HepG2 (cell line): ENCODE data around the gene KLB. TPM values are rescaled to one million over a fixed set of nuclear protein-coding genes. Genes with fewer than 3 reads are reported as not detected.

Experiments
- E2F5 ChIP-seq: sonication (generic); formaldehyde crosslinking; conservative IDR thresholded peaks from 2 replicates; pipeline ENCODE4 v1.4.0; 2020; ENCODE audit warnings: missing genetic modification reagents
- EZH2 ChIP-seq: conservative IDR thresholded peaks from 2 replicates; pipeline ENCODE4 v1.6.1; 2012; ENCODE audit warnings: mild to moderate bottlenecking, low read depth, low read length, moderate library complexity
- IKZF1 ChIP-seq: fragments of 450-650 bp; IDR thresholded peaks from 2 replicates; pipeline ENCODE4 v1.7.1; 2016
- PBX3 ChIP-seq: sonication (generic); formaldehyde crosslinking; IDR thresholded peaks from 2 replicates; pipeline ENCODE4 v1.8.1; 2023; ENCODE audit warnings: missing genetic modification reagents, inconsistent platforms, borderline replicate concordance
- TOPORS ChIP-seq: sonication (generic); formaldehyde crosslinking; IDR thresholded peaks from 2 replicates; pipeline ENCODE4 v1.8.0; 2023; ENCODE audit warnings: mild to moderate bottlenecking, missing genetic modification reagents
- TRIM22 ChIP-seq: fragments of 450-650 bp; IDR thresholded peaks from 2 replicates; pipeline ENCODE4 v1.6.1; 2017
- WIZ ChIP-seq: sonication (generic); formaldehyde crosslinking; IDR thresholded peaks from 2 replicates; pipeline ENCODE4 v1.5.1; 2020; ENCODE audit warnings: mild to moderate bottlenecking, missing genetic modification reagents
- ZFYVE20 ChIP-seq: sonication (generic); formaldehyde crosslinking; IDR thresholded peaks from 2 replicates; pipeline ENCODE4 v1.8.0; 2023; ENCODE audit warnings: low read depth, mild to moderate bottlenecking, moderate library complexity, missing genetic modification reagents, borderline replicate concordance
- ZNF143 ChIP-seq: sonication (generic); formaldehyde crosslinking; IDR thresholded peaks from 2 replicates; pipeline ENCODE4 v1.4.0; 2020; ENCODE audit warnings: missing genetic modification reagents
- ZNF275 ChIP-seq: sonication (generic); formaldehyde crosslinking; IDR thresholded peaks from 2 replicates; pipeline ENCODE4 v1.8.0; 2022; ENCODE audit warnings: missing genetic modification reagents, mild to moderate bottlenecking, inconsistent platforms, borderline replicate concordance
- ZNF343 ChIP-seq: sonication (generic); formaldehyde crosslinking; IDR thresholded peaks from 2 replicates; pipeline ENCODE4 v1.4.0; 2020; ENCODE audit warnings: mild to moderate bottlenecking, missing genetic modification reagents
- ZNF407 ChIP-seq: sonication (generic); formaldehyde crosslinking; IDR thresholded peaks from one replicate; pipeline ENCODE4 v1.5.1; 2020; ENCODE audit warnings: mild to moderate bottlenecking, missing genetic modification reagents; ENCODE audit errors: not compliant biosample characterization
- polyA plus RNA-seq, 8 experiments: library from polyadenylated mRNA; depleted of rRNA in 3 of 8; stranded (reverse) in 7 of 8; unstranded in 1 of 8; fragments of >200 nt; fragmentation: Illumina TruSeq in 4 of 8; extraction: Trizol in 4 of 8; gene quantifications; 2 replicates each; pipeline versions ENCODE4 v1.2.1 to v1.2.3, GENCODE V29; 2011 to 2016; ENCODE audit warnings: low read depth in 4 of 8, missing spikeins in 1 of 8, mixed read lengths in 1 of 8; ENCODE audit not compliant: insufficient read depth in 1 of 8
- total RNA-seq, 5 experiments: library from RNA; depleted of rRNA; stranded (reverse); fragments of >200 nt; fragmentation: Illumina TruSeq; extraction: Trizol; gene quantifications; 2 replicates each; pipeline ENCODE4 v1.2.3, GENCODE V29; 2016; ENCODE audit warnings: low read depth in 1 of 5

The KLB gene
- total and polyA plus RNA-seq, 2 of the 13 experiments (the other 11 are each of a cell fraction or from before 2014, with no cell fraction given) = 25.3 to 82.0 TPM

- TF ChIP-seq ZNF407 (CRISPR knock-in tag) = peak; percentile 98
- TF ChIP-seq TOPORS = peak; percentile 98
- TF ChIP-seq ZNF343 (CRISPR knock-in tag) = peak; percentile 98
- TF ChIP-seq E2F5 (CRISPR knock-in tag) = peak; percentile 97
- TF ChIP-seq WIZ (CRISPR knock-in tag) = no peak
- peak; percentile 97; the same call in 1 of the 2 replicates for TF ChIP-seq ZFYVE20 (CRISPR knock-in tag)
- peak; percentile 96 for TF ChIP-seq ZNF275
- no peak for TF ChIP-seq TRIM22
- TF ChIP-seq ZNF143 (CRISPR knock-in tag) = peak; percentile 70
- no peak for TF ChIP-seq EZH2
- TF ChIP-seq PBX3 (CRISPR knock-in tag) = no peak; the same call in 1 of the 2 replicates
- TF ChIP-seq IKZF1 = no peak
Observed at GRCh38 chr4:39365830-39366771, 40.6 kb upstream of the KLB start, which contains the start of gene RFC1 (continued).
